GM18505 (cell line): ENCODE measurements around the gene MKNK2.
A peak's percentile ranks its signal among the peaks of the same experiment; 100 is the strongest.

ENCODE experiments used
- ATAC-seq: cut with Tn5 transposase; IDR thresholded peaks from one replicate; pipeline ENCODE4 v1.9.1; 2021; ENCODE audit not compliant: unreplicated experiment
- POLR2A ChIP-seq: IDR thresholded peaks from 4 replicates; pipeline ENCODE4 v1.6.1; 2011; ENCODE audit warnings: borderline replicate concordance; ENCODE audit not compliant: insufficient read depth, insufficient read length; ENCODE audit errors: extremely low read depth

MKNK2 gene

DNA sequence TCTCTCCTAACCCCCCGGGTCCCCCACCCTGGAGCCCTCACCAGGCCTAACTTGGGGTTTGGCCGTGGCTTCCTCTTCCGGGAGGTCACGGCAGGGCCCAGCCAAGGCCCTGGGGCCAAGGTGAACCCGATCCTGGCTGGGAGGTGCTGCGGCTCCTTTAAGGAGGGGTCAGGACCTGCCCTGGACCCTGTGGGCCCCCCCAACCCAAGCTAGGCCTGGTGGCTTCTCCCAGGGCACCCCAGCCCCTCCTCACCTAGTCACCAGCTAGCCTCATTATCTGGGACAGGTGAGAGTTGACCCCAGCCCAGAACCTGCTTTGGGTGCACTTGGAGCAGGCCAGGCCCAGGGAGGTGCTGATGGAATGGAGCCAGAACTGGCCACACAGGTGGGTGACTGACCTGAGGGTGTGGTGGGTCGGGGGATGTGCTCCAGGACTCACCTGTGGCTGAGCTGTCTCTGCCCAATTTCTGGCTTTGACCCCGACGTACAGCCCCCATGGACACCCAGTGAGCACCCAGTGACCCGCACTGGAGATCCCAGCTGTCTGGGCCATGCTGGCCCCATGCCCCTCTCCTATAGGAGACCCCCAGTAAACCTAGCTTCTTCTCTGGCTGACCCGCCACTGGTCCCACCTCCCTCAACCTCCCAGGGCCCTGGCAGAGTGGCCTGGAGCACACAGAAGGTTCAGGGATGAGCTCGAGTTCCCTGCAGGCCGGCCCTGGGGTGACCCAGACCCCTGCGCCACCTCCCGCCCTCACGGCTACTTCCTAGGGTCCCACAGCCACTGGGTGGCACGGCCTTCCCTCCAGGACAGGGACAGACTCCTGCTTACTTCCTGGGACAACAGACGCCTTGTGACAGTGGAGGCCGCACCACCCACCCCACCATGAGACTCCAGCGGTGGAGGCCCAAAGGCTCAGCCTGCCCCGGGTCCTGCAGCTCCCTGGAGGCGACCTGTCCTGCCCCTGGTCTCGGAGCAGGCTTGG lies 6.7 kb upstream of the MKNK2 start:
- ATAC-seq = no peak
- TF ChIP-seq POLR2A = no peak

DNA sequence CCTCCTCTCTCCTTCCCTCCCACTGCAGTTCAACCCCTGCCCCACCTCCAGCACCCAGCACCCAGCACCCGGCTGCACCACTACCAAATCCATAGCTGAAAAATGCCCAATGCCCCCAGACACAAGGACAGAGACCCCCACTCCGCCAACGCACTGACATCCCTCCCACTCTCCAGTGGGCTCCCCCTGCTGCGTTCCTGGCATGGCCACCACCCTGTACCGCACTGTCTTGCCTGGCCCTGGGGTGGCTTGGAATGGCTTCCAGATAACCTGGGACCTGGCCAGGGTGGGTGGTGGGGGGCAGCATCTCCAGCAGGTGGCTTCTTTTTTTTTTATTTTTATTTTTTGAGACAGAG lies 5.8 kb upstream of the MKNK2 start:
- no peak for ATAC-seq
- TF ChIP-seq POLR2A = no peak

DNA sequence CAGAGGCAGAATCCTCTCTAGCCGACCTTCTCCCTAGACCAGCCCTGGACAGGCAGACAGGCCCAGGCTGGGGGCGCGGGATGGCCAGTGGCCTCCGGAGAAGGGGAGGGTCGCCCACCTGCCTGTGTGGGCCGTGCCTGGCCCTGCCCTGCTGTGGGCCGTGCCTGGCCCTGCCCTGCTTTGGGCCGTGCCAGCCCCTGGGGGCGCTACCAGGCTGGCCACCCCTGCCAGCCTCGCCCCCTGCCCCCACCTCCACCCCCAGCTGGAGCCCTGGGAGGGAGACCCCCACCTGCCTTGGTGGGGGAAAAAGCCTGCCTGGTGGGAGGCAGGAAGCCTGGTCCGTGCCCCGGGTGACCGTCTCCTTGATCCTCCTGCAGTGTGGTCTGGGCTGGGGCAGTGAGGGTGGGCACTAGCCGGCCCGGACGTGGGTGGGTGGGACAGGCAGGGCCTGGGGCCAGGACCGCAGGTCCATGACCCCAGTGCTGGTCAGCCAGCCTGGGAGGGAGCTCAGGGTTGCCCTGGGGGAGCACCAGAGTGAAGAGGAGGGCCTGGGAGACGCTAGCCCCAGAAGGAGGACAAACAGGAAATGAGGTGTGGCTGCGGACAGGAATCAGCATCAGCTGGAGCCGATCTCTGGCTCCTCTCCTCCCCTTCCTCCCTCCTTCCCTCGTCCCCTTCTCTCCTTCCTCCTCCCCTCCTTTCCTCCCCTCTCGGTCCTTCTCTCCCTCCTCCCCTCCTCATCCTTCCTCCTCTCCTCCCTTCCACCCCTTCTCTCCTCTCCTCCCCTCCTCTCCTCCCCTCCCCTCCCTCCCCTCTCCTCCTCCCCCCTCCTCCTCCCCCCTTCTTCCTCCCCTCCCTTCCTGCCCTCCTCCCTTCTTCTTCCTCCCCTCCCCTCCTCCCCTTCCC lies 5.1 kb upstream of the MKNK2 start:
- no peak for ATAC-seq
- peak; percentile 55 for TF ChIP-seq POLR2A

DNA sequence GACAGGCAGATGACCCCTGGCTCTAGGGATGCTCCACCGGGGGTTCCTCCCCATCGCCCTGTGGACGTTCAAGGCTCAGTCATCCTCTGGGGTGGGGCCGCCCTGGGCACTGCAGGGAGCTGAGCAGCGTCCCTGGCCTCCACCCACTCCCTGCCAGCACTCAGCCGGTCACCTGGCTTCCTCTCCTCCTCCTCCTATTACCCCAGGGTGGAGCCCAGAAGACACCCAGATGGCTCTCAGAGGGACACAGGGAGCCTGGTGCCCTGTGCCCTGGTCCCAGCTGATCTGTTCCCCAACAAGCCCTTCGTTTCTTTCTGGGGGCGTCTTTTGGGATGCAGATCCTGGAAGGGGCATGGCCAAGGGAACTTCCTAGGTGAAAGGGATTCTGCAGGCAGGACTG lies 3.7 kb upstream of the MKNK2 start:
- ATAC-seq = no peak
- peak; percentile 27 for TF ChIP-seq POLR2A

DNA sequence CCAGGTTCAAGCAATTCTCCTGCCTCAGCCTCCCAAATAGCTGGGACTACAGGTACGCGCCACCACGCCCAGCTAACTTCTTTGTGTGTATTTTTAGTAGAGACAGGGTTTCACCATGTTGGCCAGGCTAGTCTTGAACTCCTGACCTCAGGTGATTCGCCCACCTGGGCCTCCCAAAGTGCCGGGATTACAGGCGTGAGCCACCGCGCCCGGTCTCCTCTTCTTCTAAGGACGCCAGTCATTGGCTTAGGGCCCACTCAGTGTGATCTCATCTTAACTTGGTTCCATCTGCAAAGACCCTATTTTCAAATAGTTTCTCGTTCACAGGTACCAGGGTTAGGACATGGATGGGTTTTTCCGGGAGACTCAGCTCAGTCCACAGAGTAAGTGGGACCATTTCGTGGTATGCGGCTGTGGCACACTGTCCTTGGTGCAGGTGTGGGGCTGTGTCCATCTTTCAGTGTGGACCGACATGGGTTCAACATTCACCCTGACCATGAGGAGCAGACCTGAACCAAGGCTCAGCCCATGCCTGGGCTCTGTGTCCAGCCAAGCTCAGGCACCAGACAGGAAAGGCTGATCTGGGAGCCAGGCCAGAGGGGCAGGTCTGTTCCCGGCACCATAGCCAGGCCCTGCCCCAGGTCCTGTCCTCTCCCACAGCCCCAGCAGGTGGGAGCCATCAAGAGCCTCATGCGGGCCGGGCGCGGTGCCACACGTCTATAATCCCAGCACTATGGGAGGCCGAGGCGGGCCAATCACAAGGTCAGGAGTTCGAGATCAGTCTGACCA lies 2.8 kb upstream of the MKNK2 start:
- TF ChIP-seq POLR2A = no peak
- ATAC-seq = no peak

DNA sequence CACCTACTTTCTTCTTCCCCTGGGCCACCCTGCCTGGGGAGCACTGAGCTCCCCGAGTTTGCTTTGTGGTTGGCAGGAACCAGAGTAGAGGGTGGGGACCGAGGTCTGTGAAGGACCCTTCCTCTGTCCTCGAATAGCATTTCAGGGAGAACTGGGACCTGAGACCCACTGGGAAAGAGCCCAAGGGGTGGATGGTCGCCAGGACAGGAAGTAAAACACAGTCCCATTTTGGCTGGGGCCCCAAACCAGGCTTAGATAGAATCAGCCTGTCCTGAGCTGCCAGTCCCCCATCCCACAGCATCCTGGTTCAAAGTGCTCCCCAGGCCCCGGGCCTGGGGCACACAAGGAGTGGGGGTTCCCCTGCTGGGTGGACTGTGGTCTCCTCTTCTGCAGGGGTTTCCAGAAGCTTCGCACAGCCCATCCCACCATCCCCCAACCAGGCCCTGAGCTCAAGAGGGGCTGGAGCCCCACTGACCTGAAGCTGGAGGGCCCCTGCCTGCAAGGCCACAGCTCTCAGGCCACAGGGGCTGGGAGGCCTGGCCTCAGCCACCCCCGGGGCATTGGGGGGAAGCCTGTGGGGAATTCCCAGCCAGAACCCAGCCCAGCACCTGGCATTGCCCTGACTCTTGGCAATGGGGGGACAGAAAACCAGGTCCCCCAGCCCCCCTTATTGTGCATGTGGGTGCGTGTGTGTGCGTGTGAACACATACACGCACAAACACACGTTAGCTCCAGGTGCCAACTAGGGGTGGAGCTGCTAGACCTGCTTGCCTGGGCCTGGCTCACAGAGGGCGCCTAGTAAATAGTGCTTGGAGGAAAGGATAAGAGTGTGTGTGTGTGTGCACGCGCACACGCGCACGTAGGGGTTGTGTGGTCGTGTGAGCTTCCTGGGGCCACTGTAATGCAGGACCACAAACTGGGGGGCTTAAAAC lies 995 bp upstream of the MKNK2 start:
- no peak for ATAC-seq
- no peak for TF ChIP-seq POLR2A

DNA sequence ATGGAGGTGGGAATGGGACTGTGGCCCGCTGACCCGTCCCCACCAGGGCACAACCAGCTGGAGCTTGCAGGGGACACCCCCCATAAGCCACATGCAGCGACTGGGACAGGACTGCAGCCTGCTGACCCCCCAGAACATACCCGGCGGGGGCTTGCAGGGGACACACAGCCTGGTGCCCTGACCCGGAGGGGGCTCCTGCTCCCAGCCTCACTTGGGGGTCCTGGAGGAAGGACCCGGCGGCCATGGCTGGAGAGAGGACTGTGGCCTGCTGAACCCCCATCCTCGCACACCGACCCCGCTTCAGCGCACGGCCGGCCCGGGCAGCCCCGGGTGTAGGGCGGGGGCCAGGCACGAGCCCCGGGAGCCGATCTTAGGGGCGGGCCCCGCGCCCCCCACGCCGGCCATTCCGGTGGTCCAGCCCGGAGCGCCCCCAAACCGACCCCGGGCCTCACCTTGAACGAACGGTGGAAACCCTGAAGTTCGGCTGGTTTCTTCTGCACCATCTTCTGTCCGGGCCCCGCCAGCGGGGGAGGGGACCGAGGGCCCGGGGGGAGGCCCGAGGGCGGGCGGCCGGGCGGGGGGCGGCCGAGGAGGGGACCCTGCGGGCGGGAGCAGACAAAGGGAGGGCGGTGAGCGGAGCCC lies 574 bp downstream of the MKNK2 start:
- peak; percentile 3 for ATAC-seq
- TF ChIP-seq POLR2A = no peak

DNA sequence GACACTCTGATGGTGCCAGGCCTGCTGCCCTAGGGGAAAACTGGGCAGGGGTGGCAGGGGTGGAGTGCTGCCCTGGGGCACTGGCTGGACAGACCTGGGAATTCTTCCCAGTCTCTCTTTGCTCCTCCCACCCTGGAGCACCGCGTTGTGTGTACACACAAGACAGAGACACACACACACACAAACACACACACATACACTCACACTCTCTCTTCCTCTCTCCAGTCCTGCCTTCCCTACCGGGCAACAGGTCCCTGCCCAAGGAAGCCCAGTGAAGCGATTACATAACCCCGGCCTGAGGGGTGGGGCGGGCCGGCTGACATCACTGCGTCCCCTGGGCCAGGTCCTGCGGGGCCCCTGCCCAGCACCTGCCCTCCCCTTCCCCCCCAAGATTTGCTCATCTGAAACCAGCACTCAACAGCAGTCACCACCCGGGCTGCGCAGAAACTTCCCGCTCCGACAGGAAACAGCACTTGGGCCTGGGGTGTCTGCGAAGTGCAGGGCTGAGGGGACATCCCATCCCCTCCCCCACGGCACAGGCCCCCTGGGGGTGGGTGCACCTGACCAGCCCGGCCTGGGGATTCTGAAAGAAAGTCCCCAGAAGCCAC lies 1.2 kb downstream of the MKNK2 start:
- ATAC-seq = no peak
- no peak for TF ChIP-seq POLR2A

DNA sequence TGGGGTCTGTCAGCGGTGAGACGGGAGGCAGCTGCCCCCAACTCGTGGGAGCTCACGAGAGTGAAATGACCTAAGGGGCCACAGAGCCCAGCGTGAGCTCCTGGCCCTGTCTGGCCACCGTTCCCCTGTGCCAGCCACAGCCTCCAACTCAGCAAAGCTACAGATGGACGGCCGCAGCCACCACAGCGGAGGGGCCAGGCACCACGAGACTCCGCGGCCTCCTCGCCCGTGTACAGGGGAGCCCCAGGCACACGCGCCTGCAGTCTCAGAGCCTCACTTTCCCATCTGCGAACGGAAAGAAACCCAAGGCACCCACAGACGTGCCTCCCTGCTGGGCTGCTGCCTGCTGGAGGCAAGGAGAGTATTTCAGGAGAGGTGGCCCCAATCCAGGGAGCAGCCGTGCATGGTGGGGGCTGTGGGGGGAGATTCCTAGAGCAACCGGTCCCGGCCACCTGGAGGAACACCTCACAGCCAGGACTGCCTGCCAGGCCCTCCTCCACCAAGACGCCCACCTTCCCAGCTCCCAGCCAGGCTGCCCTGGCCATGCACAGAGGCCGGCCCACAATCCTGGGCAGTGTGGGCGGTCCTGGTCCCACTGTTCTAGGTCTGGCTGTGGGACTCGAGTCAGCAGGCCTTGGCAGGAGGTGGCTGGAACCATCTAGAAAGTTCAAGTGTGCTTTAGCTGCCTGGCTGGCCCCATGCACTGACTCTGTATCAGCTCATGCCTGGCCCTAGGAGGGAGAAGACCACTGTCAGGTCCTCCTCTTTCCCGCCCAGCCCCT lies 1.9 kb downstream of the MKNK2 start:
- TF ChIP-seq POLR2A = no peak
- ATAC-seq = no peak

DNA sequence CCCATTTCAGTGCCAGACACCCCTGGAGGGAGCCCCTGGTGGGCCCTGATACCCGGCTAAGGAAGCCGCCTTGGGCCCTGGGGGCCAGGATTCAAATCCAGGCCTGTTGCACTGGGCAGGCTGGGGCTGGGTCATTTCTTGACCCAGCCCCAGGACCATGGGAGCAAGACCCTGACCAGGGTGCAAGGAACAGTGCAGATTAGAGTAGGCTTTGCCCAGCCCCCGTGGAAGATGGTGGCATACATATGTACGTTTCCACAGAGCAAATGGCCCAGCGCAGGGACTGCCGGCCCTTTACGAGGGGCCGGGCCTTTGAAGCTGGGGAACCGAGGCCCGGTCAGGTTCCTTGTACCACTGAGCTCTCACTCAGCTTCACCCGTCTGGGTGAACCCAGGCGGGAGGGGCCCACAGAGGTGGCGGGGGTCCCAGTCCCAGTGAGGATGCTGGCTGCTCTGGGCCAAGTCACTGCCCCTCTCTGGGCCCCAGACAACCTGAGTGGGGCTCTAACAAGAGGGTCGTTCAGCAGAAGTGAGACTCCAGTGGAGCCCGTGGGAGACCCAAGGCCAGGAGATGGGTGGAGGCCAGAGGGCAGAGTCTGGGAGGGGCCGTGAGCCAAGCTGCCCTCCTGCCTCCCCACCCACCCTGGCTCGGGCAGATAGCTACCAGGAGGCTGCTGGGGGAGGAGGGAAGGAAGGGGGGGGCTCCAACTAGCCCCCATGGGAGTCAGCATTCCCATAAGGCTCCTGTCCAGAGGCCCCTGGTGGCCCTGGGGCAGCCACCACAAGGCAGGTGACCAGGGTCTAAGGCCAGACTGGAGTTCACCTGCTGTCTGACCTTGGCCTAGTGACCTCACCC lies 2.7 kb downstream of the MKNK2 start:
- no peak for TF ChIP-seq POLR2A
- ATAC-seq = no peak
